GM10248 (cell line): ENCODE measurements around the gene EGFL6.

Experiments
- CTCF ChIA-PET: fragments of 300-600 bp; sonication (Branson Sonifier 250); formaldehyde crosslinking; extraction: SDS; loops from one replicate; lab custom pipeline; 2021; ENCODE audit warnings: antibody characterized with exemption; lab: Yijun Ruan, JAX
- POLR2A ChIA-PET: fragments of 350-650 bp; sonication (Branson Sonifier 250); formaldehyde crosslinking; extraction: SDS; loops from one replicate; lab custom pipeline; 2020; ENCODE audit warnings: antibody characterized with exemption; lab: Yijun Ruan, JAX
- DNase-seq: peaks from one replicate; pipeline ENCODE4 v3.0.0; 2012; ENCODE audit errors: extremely low spot score
- CTCF ChIP-seq: IDR thresholded peaks from 2 replicates; pipeline ENCODE4 v1.5.1; 2012; ENCODE audit warnings: mild to moderate bottlenecking, low read depth; ENCODE audit errors: extremely low read depth, missing control alignments, control extremely low read depth

EGFL6 gene

GRCh38 chrX:13587786-13588477, 18.5 kb downstream of the EGFL6 start:
- POLR2A ChIA-PET = no interaction called here
- no peak for DNase-seq
- no peak for TF ChIP-seq CTCF
- CTCF ChIA-PET = no interaction called here

GRCh38 chrX:13590207-13590606, 20.8 kb downstream of the EGFL6 start:
- ChIA-PET CTCF (no interaction called here), POLR2A (no interaction called here)
- no peak for TF ChIP-seq CTCF
- DNase-seq = no peak

GRCh38 chrX:13590914-13591313, 21.5 kb downstream of the EGFL6 start:
- no peak for TF ChIP-seq CTCF
- no peak for DNase-seq
- POLR2A ChIA-PET = no interaction called here
- CTCF ChIA-PET = interaction anchor here (0.7 kb wide), 1 partner anchor 12 kb away, joined by 3 read pairs; no protein-coding TSS in a partner anchor

- POLR2A ChIA-PET = no interaction called here
- no peak for DNase-seq
- no peak for TF ChIP-seq CTCF
- CTCF ChIA-PET = no interaction called here
Measured at GRCh38 chrX:13597874-13598273, 28.5 kb downstream of the EGFL6 start.

- POLR2A ChIA-PET = no interaction called here
- CTCF ChIA-PET = interaction anchor here (1.0 to 1.2 kb wide), 2 partner anchors 28 to 92 kb away, joined by 3 read pairs; no protein-coding TSS in a partner anchor
- DNase-seq = no peak
- TF ChIP-seq CTCF = peak; percentile 18
Measured at GRCh38 chrX:13598877-13599276, 29.5 kb downstream of the EGFL6 start.

- TF ChIP-seq CTCF = no peak
- POLR2A ChIA-PET = no interaction called here
- CTCF ChIA-PET = interaction anchor here (1.0 to 1.4 kb wide), 3 partner anchors 28 to 92 kb away, joined by 3 read pairs; no protein-coding TSS in a partner anchor
- DNase-seq = no peak
Measured at GRCh38 chrX:13599491-13599890, 30.1 kb downstream of the EGFL6 start.
